ENCODE results near the gene COL6A2. TPM values are rescaled to one million over a fixed set of nuclear protein-coding genes. Genes with fewer than 3 reads are reported as not detected.

Gene COL6A2
- total and polyA plus RNA-seq, 2 of the 4 experiments (the other 2 are of a cell fraction): 208 to 1,065 TPM

DNA sequence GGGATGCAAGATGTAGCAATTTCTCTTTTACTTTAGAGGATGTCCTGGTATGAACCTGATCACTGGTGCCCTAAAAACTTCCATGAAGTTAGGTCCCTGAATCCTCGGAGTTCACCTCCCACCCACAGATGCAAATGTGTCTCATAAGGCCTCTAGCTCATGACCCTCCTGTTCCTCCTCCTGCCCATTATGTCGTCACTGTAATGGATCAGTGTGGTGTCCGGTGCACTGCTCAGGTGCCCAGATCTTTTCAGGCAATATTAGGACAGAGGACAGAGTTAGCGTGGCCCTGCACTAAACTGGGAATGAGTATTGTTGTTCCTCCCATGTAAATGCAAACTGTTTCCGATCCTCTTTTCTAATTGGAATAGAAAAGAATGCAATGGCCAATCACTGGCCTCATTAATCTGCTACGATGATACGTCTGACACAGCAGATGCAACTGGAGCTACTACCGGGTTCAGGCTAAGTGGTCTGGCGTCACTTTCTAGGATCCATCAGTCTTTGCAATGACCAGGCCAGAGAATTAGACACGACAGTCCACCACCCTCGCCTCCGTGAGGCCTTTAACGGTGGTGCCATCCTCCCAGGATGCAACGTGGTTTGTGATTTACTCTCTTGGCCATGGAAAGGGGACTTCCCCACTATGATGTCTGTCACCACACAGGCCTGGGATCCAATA is 3.4 kb upstream of the COL6A2 start:
- peaks cover 9% of the 10 kb centered on the region for H4K20me1 ChIP-seq (ENCODE audit: insufficient read depth, low read length)
- peaks cover 6 to 55% of the 10 kb centered on the region in 2 experiments; a peak in 3 of 4 replicates for H3K79me1 ChIP-seq (ENCODE audit: low read depth in 1 of 2, low read length in 2 of 2)
- H3K9me3 ChIP-seq (ENCODE audit: control insufficient read depth, insufficient read depth, low read length): no peaks in the 10 kb centered on the region
- CTCF ChIA-PET: no interaction called here
- peak overlapping the region; percentile 66 for H4K91ac ChIP-seq (ENCODE audit: insufficient read depth, low read depth, low read length)
- no TSS peak for BruUV-seq (replicated peaks)
- H3K4ac ChIP-seq (ENCODE audit: low read depth, low read length): peak overlapping the region; percentile 82; the same call in 1 of the 2 replicates
- peak overlapping the region; percentile 7 for H2BK5ac ChIP-seq (ENCODE audit: low read depth, low read length, poor library complexity, severe bottlenecking)
- no peak overlapping the region for H2AFZ ChIP-seq (replicated peaks; ENCODE audit: low read length, poor library complexity)
- ATAC-seq (ENCODE audit: low read depth): no peak
- H3K4me1 ChIP-seq (ENCODE audit: control insufficient read depth, insufficient read depth, low read length): peaks cover 25% of the 10 kb centered on the region
- no peak overlapping the region for H2AK9ac ChIP-seq (replicated peaks; ENCODE audit: low read depth, low read length, poor library complexity)
- H4K5ac ChIP-seq (ENCODE audit: low read depth, low read length): no peak overlapping the region
- POLR2A ChIA-PET (ENCODE audit: unreplicated experiment): interaction anchor here (1.8 kb wide), 1 partner anchor 121 kb away, joined by 4 read pairs; no protein-coding TSS in a partner anchor
- peak overlapping the region; percentile 42; the same call in 2 of the 3 replicates for H2BK15ac ChIP-seq (ENCODE audit: low read depth, low read length)
- no peak overlapping the region for H3K56ac ChIP-seq (ENCODE audit: extremely low read depth, insufficient read depth, low read length)
- DNase-seq: no peak
- H3K4me2 ChIP-seq (ENCODE audit: low read depth, low read length): no peak overlapping the region
- no peaks in the 10 kb centered on the region for H3K27me3 ChIP-seq (ENCODE audit: control insufficient read depth, insufficient read depth, low read length)
- peak overlapping the region in 1 of 2 experiments; percentile 13; a peak in 1 of 4 replicates for H4K8ac ChIP-seq (ENCODE audit: low read depth in 2 of 2, low read length in 2 of 2)
- peak overlapping the region; percentile 17; the same call in 1 of the 2 replicates for H3K14ac ChIP-seq (replicated peaks; ENCODE audit: low read depth, low read length)
- peak overlapping the region; percentile 76 for H2AK5ac ChIP-seq (ENCODE audit: low read depth, low read length)
- H3K9ac ChIP-seq (ENCODE audit: low read depth, low read length): no peak overlapping the region
- H3K4me3 ChIP-seq (ENCODE audit: insufficient read depth, low read depth, low read length): no peak overlapping the region
- H2BK20ac ChIP-seq (ENCODE audit: low read depth, low read length): peak overlapping the region; percentile 41
- no peak overlapping the region for H3K27ac ChIP-seq (ENCODE audit: insufficient read depth, low read length)
- in situ Hi-C loops (cut with MboI; ENCODE audit: low sequenced_read_pairs): loop anchor here (5.0 kb wide), 1 partner anchor 122 kb away; no protein-coding TSS in a partner anchor
- no peak for TF ChIP-seq POLR2A (IDR thresholded peaks at IDR 0.05; ENCODE audit: low read depth, low read length)
- TF ChIP-seq, protein P1, sequence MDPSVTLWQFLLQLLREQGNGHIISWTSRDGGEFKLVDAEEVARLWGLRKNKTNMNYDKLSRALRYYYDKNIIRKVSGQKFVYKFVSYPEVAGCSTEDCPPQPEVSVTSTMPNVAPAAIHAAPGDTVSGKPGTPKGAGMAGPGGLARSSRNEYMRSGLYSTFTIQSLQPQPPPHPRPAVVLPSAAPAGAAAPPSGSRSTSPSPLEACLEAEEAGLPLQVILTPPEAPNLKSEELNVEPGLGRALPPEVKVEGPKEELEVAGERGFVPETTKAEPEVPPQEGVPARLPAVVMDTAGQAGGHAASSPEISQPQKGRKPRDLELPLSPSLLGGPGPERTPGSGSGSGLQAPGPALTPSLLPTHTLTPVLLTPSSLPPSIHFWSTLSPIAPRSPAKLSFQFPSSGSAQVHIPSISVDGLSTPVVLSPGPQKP (IDR thresholded peaks at IDR 0.05; ENCODE audit: borderline replicate concordance, low read depth, low read length): no peak
- no peak for TF ChIP-seq BHLHE40 (IDR thresholded peaks at IDR 0.05; ENCODE audit: low read depth, low read length)
- no peak for TF ChIP-seq CHD1 (IDR thresholded peaks at IDR 0.05; ENCODE audit: low read depth, low read length)
- no peak for TF ChIP-seq CEBPB (IDR thresholded peaks at IDR 0.05; ENCODE audit: low read depth, low read length)
- TF ChIP-seq RAD21 (IDR thresholded peaks at IDR 0.05; ENCODE audit: low read length): no peak
- TF ChIP-seq RFX5 (IDR thresholded peaks at IDR 0.05; ENCODE audit: low read depth, low read length): no peak
- no peak for TF ChIP-seq NFE2L2 (IDR thresholded peaks at IDR 0.05; ENCODE audit: low read depth, low read length)
- no peak for TF ChIP-seq SMC3 (IDR thresholded peaks at IDR 0.05; ENCODE audit: low read depth, low read length)
- TF ChIP-seq MAZ (IDR thresholded peaks at IDR 0.05; ENCODE audit: borderline replicate concordance, low read depth, low read length): no peak
- H3K23ac ChIP-seq (ENCODE audit: low read depth, low read length): 0 out of 2 replicates have a peak overlapping the region, but pooled peaks have one; percentile 56
- intact Hi-C loops (cut with micrococcal nuclease): loop anchor here (5.0 kb wide), 1 partner anchor 97 kb away; no protein-coding TSS in a partner anchor
- WGBS, 2 experiments (ENCODE audit: extremely low coverage in 2 of 2, insufficient read length in 1 of 2): 87% methylated on average over 6 of the region's 14 CpGs; no CpG with 5 or more reads in 1 of the 2 experiments
- H3K18ac ChIP-seq (ENCODE audit: low read depth, low read length): no peak overlapping the region; the same call in 1 of the 2 replicates
- dilution Hi-C loops (cut with HindIII; ENCODE audit: low sequenced_read_pairs, unreplicated experiment): no loop called here
- no peaks in the 10 kb centered on the region; the same call in 1 of the 2 replicates for H3K36me3 ChIP-seq (ENCODE audit: control insufficient read depth, insufficient read depth, low read length)
- H3K9me1 ChIP-seq (ENCODE audit: insufficient read depth, low read length): peaks cover 25% of the 10 kb centered on the region
- H2BK120ac ChIP-seq (ENCODE audit: low read depth, low read length): peak overlapping the region; percentile 55; the same call in 1 of the 2 replicates
